HG02885 (cell line): Measurements from ENCODE around the gene EREG.
A peak's percentile ranks its signal among the peaks of the same experiment; 100 is the strongest.
"Not testable (repeated sequence)": the region's sequence is repeated elsewhere in the genome, so short reads cannot be mapped to it uniquely, and the experiment has no call there.

Source experiments
- ATAC-seq: cut with Tn5 transposase; IDR thresholded peaks from one replicate; pipeline ENCODE4 v1.9.1; 2021; ENCODE audit warnings: mild to moderate bottlenecking; ENCODE audit not compliant: unreplicated experiment, poor library complexity

EREG gene

GRCh38 chr4:74385386-74385785 lies 20.4 kb downstream of the EREG start:
- no peak for ATAC-seq

- ATAC-seq: no peak
Measured at GRCh38 chr4:74386159-74386558, 21.2 kb downstream of the EREG start.

- no peak for ATAC-seq
Measured at GRCh38 chr4:74387790-74388189, 22.8 kb downstream of the EREG start.

GRCh38 chr4:74389494-74389893 lies 24.5 kb downstream of the EREG start:
- ATAC-seq: no peak

- ATAC-seq: no peak
Measured at GRCh38 chr4:74390677-74391076, 25.7 kb downstream of the EREG start.

GRCh38 chr4:74391346-74391745 lies 26.4 kb downstream of the EREG start:
- no peak for ATAC-seq

- ATAC-seq: no peak
Measured at GRCh38 chr4:74391890-74392475, 27.0 kb downstream of the EREG start.

- no peak for ATAC-seq
Measured at GRCh38 chr4:74394476-74395136, 29.7 kb downstream of the EREG start.

- no peak for ATAC-seq
Measured at GRCh38 chr4:74395633-74396032, 30.7 kb downstream of the EREG start.

- ATAC-seq: peak; percentile 54
Measured at GRCh38 chr4:74397748-74398426, 32.9 kb downstream of the EREG start.

GRCh38 chr4:74398894-74399589 lies 34.1 kb downstream of the EREG start:
- not testable (repeated sequence) for ATAC-seq

GRCh38 chr4:74400395-74400794 lies 35.5 kb downstream of the EREG start:
- ATAC-seq: no peak

GRCh38 chr4:74402692-74403456 lies 37.9 kb downstream of the EREG start:
- peak; percentile 84 for ATAC-seq

GRCh38 chr4:74407891-74408290 lies 42.9 kb downstream of the EREG start:
- no peak for ATAC-seq

- no peak for ATAC-seq
Measured at GRCh38 chr4:74408639-74409038, 43.7 kb downstream of the EREG start.

GRCh38 chr4:74410272-74410671 lies 45.3 kb downstream of the EREG start:
- ATAC-seq: no peak

GRCh38 chr4:74412225-74412624 lies 47.3 kb downstream of the EREG start:
- ATAC-seq: no peak

- no peak for ATAC-seq
Measured at GRCh38 chr4:74413265-74413664, 48.3 kb downstream of the EREG start.

- ATAC-seq: no peak
Measured at GRCh38 chr4:74414149-74414809, 49.3 kb downstream of the EREG start.
